BJ (cell line): ENCODE results near the gene EFNB2. TPM values are rescaled to one million over a fixed set of nuclear protein-coding genes. Genes with fewer than 3 reads are reported as not detected.

ENCODE experiments used
- CTCF ChIA-PET: fragments of 350-600 bp; formaldehyde crosslinking; extraction: SDS; loops from one replicate; lab custom pipeline; 2021; ENCODE audit warnings: antibody characterized with exemption, inconsistent platforms; lab: Yijun Ruan, JAX
- POLR2A ChIA-PET: fragments of 300-600 bp; sonication (Branson Sonifier 250); formaldehyde crosslinking; extraction: SDS; loops from one replicate; lab custom pipeline; 2021; ENCODE audit warnings: antibody characterized with exemption; lab: Charles Lee
- DNase-seq: peaks from one replicate; pipeline ENCODE4 v3.0.0-alpha.2; 2011; ENCODE audit warnings: low read depth
- H3K27me3 ChIP-seq: 2 replicates; pipeline ENCODE4 v1.6.0; 2011; ENCODE audit warnings: low read length; ENCODE audit not compliant: control insufficient read depth, insufficient read depth
- H3K36me3 ChIP-seq: 2 replicates; pipeline ENCODE4 v1.5.1; 2011; ENCODE audit warnings: low read length; ENCODE audit not compliant: control insufficient read depth, insufficient read depth
- H3K4me3 ChIP-seq: 2 replicates; pipeline ENCODE4 v1.5.1; 2011; ENCODE audit warnings: low read depth, mild to moderate bottlenecking, control low read depth, low read length
- polyA plus RNA-seq: library from polyadenylated mRNA; depleted of rRNA; stranded (reverse); fragments of >200 nt; gene quantifications from 2 replicates; pipeline ENCODE4 v1.2.3, GENCODE V29; 2011
- TF ChIP-seq, protein P1 (sequence below): IDR thresholded peaks from 2 replicates; pipeline ENCODE4 v1.5.1; 2011; ENCODE audit warnings: low read depth, mild to moderate bottlenecking, control low read depth, inconsistent platforms, low read length, moderate library complexity; ENCODE audit not compliant: insufficient read depth

Gene EFNB2
- polyA plus RNA-seq, 1 experiment: 19.4 TPM

DNA sequence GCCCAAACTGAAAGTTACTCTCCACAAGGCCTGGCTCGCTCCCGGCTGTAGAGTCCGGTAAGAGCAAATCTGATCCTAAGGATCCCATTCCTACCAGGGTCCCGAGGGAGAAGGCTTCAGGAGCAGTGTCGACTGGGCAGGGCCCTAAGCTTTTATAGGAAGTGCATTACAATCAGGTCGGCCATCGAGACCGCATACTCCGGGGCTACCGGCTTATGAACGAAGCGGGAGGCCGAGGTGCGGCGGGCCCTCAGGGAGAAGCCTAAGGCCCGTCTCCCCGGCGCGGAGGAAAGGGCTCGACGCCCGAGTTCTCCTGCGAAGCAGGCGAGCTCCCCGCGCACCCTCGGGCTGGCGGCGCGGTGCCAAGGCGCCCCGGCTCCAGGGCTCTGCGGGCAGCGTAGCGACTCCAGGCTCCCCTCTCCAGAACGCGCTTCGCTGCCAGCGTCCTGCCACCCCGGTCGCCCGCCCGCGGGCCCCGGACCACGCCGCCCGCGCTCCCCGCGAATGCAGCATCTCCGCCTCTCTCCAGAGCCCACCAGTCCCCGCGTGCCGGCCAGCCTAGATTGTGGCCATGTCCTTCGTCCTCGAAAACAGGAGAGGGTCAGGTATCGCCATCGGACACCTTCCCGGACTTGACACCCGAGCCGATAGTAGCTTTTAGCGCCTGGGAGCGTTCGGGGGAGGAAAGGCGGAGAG, 1.4 kb downstream of the EFNB2 start:
- Histone ChIP-seq H3K27me3 (no peaks in the 10 kb centered on the region), H3K4me3 (peak overlapping the region; percentile 66), H3K36me3 (no peaks in the 10 kb centered on the region)
- ChIA-PET CTCF (interaction anchor here (0.6 to 3.9 kb wide), 8 partner anchors 18 to 1963 kb away, joined by 3 to 16 read pairs (median 3); no protein-coding TSS in a partner anchor), POLR2A (interaction anchor here (0.6 kb wide), 4 partner anchors 85 to 1761 kb away, joined by 4 to 9 read pairs (median 6); no protein-coding TSS in a partner anchor)
- DNase-seq: no peak
- TF ChIP-seq, protein P1, sequence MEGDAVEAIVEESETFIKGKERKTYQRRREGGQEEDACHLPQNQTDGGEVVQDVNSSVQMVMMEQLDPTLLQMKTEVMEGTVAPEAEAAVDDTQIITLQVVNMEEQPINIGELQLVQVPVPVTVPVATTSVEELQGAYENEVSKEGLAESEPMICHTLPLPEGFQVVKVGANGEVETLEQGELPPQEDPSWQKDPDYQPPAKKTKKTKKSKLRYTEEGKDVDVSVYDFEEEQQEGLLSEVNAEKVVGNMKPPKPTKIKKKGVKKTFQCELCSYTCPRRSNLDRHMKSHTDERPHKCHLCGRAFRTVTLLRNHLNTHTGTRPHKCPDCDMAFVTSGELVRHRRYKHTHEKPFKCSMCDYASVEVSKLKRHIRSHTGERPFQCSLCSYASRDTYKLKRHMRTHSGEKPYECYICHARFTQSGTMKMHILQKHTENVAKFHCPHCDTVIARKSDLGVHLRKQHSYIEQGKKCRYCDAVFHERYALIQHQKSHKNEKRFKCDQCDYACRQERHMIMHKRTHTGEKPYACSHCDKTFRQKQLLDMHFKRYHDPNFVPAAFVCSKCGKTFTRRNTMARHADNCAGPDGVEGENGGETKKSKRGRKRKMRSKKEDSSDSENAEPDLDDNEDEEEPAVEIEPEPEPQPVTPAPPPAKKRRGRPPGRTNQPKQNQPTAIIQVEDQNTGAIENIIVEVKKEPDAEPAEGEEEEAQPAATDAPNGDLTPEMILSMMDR: no peak; the same call in 1 of the 2 replicates

GRCh38 chr13:106533101-106533942, 2.1 kb downstream of the EFNB2 start:
- CTCF ChIA-PET: interaction anchor here (0.6 to 3.9 kb wide), 9 partner anchors 17 to 1962 kb away, joined by 3 to 16 read pairs (median 3); no protein-coding TSS in a partner anchor
- Histone ChIP-seq H3K36me3 (no peaks in the 10 kb centered on the region), H3K4me3 (peak overlapping the region; percentile 66), H3K27me3 (no peaks in the 10 kb centered on the region)
- TF ChIP-seq, protein P1: peak; percentile 49
- DNase-seq: no peak
- POLR2A ChIA-PET: interaction anchor here (0.6 kb wide), 2 partner anchors 148 to 470 kb away, joined by 3 to 4 read pairs; no protein-coding TSS in a partner anchor

DNA sequence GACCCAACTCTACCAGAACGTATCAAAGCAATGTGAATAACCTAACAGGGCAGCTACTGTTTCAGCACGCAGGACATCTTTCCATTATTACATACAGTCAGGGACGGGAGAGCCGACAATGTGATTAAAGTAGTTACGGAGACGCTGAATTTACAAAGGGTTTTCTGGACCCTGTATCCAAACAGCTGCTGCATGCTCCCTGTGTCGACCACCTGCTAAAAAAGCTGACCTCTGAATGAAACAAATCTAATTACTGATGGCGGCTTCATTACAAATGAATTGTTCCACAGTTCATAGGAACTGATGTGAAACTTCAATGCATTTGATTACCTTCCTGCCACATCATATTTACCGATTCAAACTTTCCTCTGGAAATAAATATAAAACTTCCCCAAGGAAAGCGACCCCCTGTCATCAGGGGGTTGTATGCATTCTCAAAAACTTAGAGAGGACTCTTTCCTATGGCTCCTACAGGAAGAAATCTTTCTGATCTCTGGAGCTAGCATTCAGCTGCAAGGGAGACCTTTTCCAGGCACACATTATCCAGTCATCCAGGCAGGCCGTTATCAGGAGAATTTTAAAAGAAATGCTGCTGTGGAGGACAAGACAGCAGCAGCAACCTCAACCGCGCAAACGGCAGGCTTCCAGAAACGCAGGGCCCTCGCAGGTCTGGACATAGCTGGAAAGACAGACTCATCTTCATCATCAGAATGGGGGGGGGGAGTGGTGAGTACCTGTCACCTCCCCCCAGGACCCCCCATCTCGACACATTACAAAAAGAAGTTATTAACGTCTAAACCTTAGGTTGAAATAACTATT, 3.1 kb downstream of the EFNB2 start:
- Histone ChIP-seq H3K36me3 (no peaks in the 10 kb centered on the region), H3K27me3 (no peaks in the 10 kb centered on the region), H3K4me3 (peak overlapping the region; percentile 66)
- POLR2A ChIA-PET: no interaction called here
- TF ChIP-seq, protein P1: no peak
- CTCF ChIA-PET: interaction anchor here (0.6 to 2.7 kb wide), 4 partner anchors 381 to 1122 kb away, joined by 3 to 9 read pairs (median 4); no protein-coding TSS in a partner anchor
- no peak for DNase-seq

DNA sequence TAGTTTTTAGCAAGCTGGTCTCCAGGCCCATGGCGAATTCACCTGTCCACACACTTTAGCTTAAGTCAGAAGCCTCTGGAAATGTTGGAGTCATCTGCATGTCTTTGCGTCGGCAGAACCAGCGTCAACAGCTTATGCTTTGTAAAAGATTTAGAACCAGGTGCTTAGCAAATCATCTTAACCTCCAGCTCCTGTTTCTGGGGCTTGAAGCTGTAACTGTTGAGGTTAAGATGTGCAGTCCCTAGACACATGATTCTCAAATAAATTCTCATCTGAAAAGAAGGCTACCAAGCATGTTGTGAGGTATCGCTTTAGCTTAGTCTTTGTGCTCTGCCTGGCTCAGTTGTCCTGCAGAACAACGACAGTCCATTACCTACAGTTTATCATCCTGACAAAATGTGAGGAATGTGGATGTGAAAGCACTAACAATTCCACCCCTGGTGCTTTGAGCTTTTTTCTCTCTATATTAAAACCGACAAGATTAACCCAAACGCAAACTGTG, 4.4 kb downstream of the EFNB2 start:
- Histone ChIP-seq H3K27me3 (no peaks in the 10 kb centered on the region), H3K36me3 (no peaks in the 10 kb centered on the region), H3K4me3 (no peak overlapping the region)
- ChIA-PET CTCF (interaction anchor here (1.2 to 2.7 kb wide), 2 partner anchors 89 to 1121 kb away, joined by 3 to 9 read pairs; no protein-coding TSS in a partner anchor), POLR2A (interaction anchor here (0.6 kb wide), 1 partner anchor 34 kb away, joined by 3 read pairs; no protein-coding TSS in a partner anchor)
- no peak for DNase-seq
- TF ChIP-seq, protein P1: no peak
